CD4-positive, alpha-beta T cell (primary cell): Measurements from ENCODE around the gene TMEM269. TPM values are rescaled to one million over a fixed set of nuclear protein-coding genes. Genes with fewer than 3 reads are reported as not detected.

Experiments
- ATAC-seq: fragments of 200-7000 bp; cut with Tn5 transposase; one replicate; pipeline ENCODE4 v1.10.0; 2022; ENCODE audit warnings: mild to moderate bottlenecking; ENCODE audit not compliant: poor library complexity
- CTCF ChIA-PET: fragments of 350-600 bp; sonication (Branson Sonifier 250); formaldehyde crosslinking; loops from one replicate; lab custom pipeline; 2021; ENCODE audit warnings: antibody characterized with exemption, inconsistent platforms; lab: Charles Lee
- POLR2A ChIA-PET: fragments of 350-600 bp; sonication (Branson Sonifier 250); formaldehyde crosslinking; loops from one replicate; lab custom pipeline; 2021; ENCODE audit warnings: antibody characterized with exemption, inconsistent platforms; lab: Charles Lee
- DNase-seq, 14 experiments: peaks; one replicate each; pipeline ENCODE4 v3.0.0-alpha.2; 2013 to 2020; ENCODE audit warnings: mixed read lengths in 2 of 14
- H3K27ac ChIP-seq, 2 donors: one replicate each; pipeline versions ENCODE4 v1.5.1 to v1.7.0; 2013; ENCODE audit warnings: low read length in 2 of 2, low read depth in 1 of 2, mild to moderate bottlenecking in 1 of 2
- H3K27me3 ChIP-seq, 2 experiments: 1 replicate in 1 of 2; 2 replicates in 1 of 2; pipeline versions ENCODE4 v1.6.1 to v1.7.0; 2013; ENCODE audit warnings: low read length in 2 of 2, control low read depth in 1 of 2, mild to moderate bottlenecking in 1 of 2, moderate library complexity in 1 of 2; ENCODE audit not compliant: insufficient read depth in 2 of 2, control insufficient read depth in 1 of 2
- H3K36me3 ChIP-seq: one replicate; pipeline ENCODE4 v1.6.1; 2013; ENCODE audit warnings: low read length, control low read depth; ENCODE audit not compliant: insufficient read depth
- H3K4me1 ChIP-seq: one replicate; pipeline ENCODE4 v1.6.1; 2013; ENCODE audit warnings: low read length, control low read depth; ENCODE audit not compliant: insufficient read depth
- H3K4me3 ChIP-seq: one replicate; pipeline ENCODE4 v1.5.1; 2013; ENCODE audit warnings: mild to moderate bottlenecking, low read length, moderate library complexity
- H3K9me3 ChIP-seq, 2 experiments: 1 replicate in 1 of 2; 2 replicates in 1 of 2; pipeline versions ENCODE4 v1.6.1 to v1.7.0; 2013; ENCODE audit warnings: low read length in 2 of 2, mild to moderate bottlenecking in 2 of 2, control low read depth in 1 of 2, moderate library complexity in 1 of 2; ENCODE audit not compliant: control insufficient read depth in 1 of 2, insufficient read depth in 1 of 2
- H3K27ac Mint-ChIP-seq: one replicate; pipeline ENCODE4 v1.8.0; 2020; ENCODE audit warnings: mixed read lengths
- H3K27me3 Mint-ChIP-seq: one replicate; pipeline ENCODE4 v1.8.0; 2021; ENCODE audit warnings: mixed read lengths
- H3K36me3 Mint-ChIP-seq: one replicate; pipeline ENCODE4 v1.8.0; 2021; ENCODE audit warnings: low read depth, mixed read lengths
- H3K4me1 Mint-ChIP-seq: one replicate; pipeline ENCODE4 v1.8.0; 2021; ENCODE audit warnings: low read depth, mixed read lengths
- H3K4me3 Mint-ChIP-seq: one replicate; pipeline ENCODE4 v1.8.0; 2020; ENCODE audit warnings: mild to moderate bottlenecking, mixed read lengths
- H3K9me3 Mint-ChIP-seq: one replicate; pipeline ENCODE4 v1.8.0; 2020; ENCODE audit warnings: mixed read lengths
- intact Hi-C, 2 experiments: fragments of 100-400 bp; cut with DNase I in 1 of 2; cut with micrococcal nuclease in 1 of 2; formaldehyde crosslinking; loops; one replicate each; pipeline versions ENCODE4 v1.15.1 to v1.9.0; 2023 to 2025; cut with DNase I, micrococcal nuclease
- total RNA-seq, 174 experiments: library from RNA in 2 of 174; stranded (reverse) in 2 of 174; gene quantifications; one replicate each; pipeline ENCODE4 v1.2.3 and lab custom pipeline; 2021 to 2026
- TF ChIP-seq, protein P1 (sequence below): fragments of 200-600 bp; IDR thresholded peaks from one replicate; pipeline ENCODE4 v1.8.0; 2022; ENCODE audit warnings: antibody characterized with exemption, mild to moderate bottlenecking

Gene TMEM269
- total RNA-seq, 2 experiments from 2014 or later = 0.60 to 1.1 TPM

DNA sequence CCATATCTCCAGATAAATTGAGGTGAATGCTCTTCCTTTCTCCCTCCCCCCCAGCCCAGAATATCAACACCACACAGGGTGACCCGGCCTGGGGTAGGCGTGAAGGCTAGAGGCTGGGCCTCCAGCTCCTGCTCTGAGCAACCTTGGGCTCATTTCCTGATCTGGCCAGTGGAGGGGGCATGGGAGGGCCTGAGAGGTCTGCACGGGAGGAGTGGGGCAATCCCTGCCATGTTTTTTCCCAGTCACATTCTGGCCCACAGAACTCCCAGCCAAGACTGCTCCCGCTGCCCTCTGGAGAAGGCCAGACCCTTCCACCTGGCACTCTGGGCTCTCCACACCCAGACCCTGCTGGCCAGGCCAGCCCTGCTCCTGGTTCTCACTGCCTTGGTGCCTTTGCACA lies 48.6 kb upstream of the TMEM269 start:
- CTCF ChIA-PET = no interaction called here
- no peak overlapping the region for H3K4me3 ChIP-seq
- no peaks in the 10 kb centered on the region for H3K9me3 ChIP-seq
- Mint-ChIP-seq H3K4me1 (peaks cover 9% of the 10 kb centered on the region), H3K36me3 (no peaks in the 10 kb centered on the region), H3K27ac (no peak overlapping the region), H3K9me3 (no peaks in the 10 kb centered on the region), H3K4me3 (no peak overlapping the region), H3K27me3 (no peaks in the 10 kb centered on the region)
- ATAC-seq (no peak), DNase-seq (no peak)
- H3K36me3 ChIP-seq = no peaks in the 10 kb centered on the region
- no peak overlapping the region for H3K27ac ChIP-seq
- H3K4me1 ChIP-seq = peaks cover 7% of the 10 kb centered on the region
- TF ChIP-seq, protein P1, sequence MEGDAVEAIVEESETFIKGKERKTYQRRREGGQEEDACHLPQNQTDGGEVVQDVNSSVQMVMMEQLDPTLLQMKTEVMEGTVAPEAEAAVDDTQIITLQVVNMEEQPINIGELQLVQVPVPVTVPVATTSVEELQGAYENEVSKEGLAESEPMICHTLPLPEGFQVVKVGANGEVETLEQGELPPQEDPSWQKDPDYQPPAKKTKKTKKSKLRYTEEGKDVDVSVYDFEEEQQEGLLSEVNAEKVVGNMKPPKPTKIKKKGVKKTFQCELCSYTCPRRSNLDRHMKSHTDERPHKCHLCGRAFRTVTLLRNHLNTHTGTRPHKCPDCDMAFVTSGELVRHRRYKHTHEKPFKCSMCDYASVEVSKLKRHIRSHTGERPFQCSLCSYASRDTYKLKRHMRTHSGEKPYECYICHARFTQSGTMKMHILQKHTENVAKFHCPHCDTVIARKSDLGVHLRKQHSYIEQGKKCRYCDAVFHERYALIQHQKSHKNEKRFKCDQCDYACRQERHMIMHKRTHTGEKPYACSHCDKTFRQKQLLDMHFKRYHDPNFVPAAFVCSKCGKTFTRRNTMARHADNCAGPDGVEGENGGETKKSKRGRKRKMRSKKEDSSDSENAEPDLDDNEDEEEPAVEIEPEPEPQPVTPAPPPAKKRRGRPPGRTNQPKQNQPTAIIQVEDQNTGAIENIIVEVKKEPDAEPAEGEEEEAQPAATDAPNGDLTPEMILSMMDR = no peak
- no peaks in the 10 kb centered on the region for H3K27me3 ChIP-seq
- intact Hi-C loops = no loop called here
- POLR2A ChIA-PET = no interaction called here

DNA sequence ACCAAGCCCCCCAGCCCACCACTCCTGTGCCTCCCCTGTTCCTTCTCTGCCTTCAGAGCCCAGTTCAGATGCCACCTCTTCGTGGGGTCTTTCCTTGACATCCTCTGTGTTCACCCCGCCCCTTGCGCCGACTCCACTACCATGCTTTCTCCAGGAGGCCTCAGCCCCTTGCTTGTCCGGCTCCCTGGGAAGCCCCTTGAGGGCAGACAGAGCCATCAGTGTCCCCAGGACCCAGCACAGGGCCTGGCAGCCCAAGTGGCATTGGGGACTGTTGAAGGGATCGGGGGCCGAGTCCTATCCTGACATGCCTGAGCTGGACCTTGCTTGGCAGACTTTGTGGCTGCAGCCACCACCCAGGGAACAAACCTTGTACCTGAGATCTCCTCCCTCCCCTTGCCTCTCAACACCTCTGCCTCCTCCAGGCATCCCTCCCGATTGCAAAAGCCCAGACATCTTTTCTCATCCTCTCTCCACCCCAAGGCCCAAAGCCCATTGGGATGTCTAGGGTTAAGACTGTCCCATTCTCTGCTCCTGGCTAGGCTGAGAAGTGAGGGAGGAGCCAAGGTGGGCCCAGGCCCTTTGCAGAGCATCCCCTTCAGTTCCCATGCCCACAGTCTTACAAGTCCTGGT lies 48.1 kb upstream of the TMEM269 start:
- POLR2A ChIA-PET = no interaction called here
- no peaks in the 10 kb centered on the region for H3K36me3 ChIP-seq
- CTCF ChIA-PET = no interaction called here
- DNase-seq = no peak
- H3K27me3 ChIP-seq = no peaks in the 10 kb centered on the region
- no peak overlapping the region for H3K27ac ChIP-seq
- Mint-ChIP-seq H3K36me3 (no peaks in the 10 kb centered on the region), H3K27me3 (no peaks in the 10 kb centered on the region), H3K4me1 (peaks cover 9% of the 10 kb centered on the region), H3K27ac (no peak overlapping the region), H3K4me3 (no peak overlapping the region), H3K9me3 (no peaks in the 10 kb centered on the region)
- intact Hi-C loops = no loop called here
- no peak overlapping the region for H3K4me3 ChIP-seq
- H3K4me1 ChIP-seq = peaks cover 7% of the 10 kb centered on the region
- no peaks in the 10 kb centered on the region for H3K9me3 ChIP-seq
- ATAC-seq = no peak
- TF ChIP-seq, protein P1 = no peak

DNA sequence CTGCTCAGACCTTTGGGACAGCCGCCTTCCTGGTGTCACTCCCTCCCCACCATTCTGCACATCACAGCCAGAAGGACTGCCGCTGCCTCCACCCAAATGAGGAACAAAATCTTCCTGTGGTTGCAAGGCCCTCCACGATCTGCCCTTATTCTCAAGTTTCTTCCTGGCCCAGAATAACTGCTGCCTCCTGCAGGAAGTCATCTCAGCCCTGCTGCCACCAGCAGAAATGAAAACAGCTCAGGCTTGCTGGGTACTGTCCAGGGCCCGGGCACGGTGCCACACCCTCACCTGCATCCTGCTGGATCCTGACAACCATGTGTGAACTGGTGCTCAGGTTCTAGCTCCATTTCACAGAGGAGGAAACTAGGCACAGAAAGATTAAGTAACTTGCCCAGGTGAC lies 47.5 kb upstream of the TMEM269 start:
- intact Hi-C loops = no loop called here
- no peaks in the 10 kb centered on the region for H3K9me3 ChIP-seq
- H3K27ac ChIP-seq = no peak overlapping the region
- DNase-seq = peak in 2 of 14 experiments; percentile 10 to 39
- Mint-ChIP-seq H3K27ac (no peak overlapping the region), H3K27me3 (no peaks in the 10 kb centered on the region), H3K4me1 (peaks cover 9% of the 10 kb centered on the region), H3K9me3 (no peaks in the 10 kb centered on the region), H3K36me3 (no peaks in the 10 kb centered on the region), H3K4me3 (no peak overlapping the region)
- no peaks in the 10 kb centered on the region for H3K27me3 ChIP-seq
- ATAC-seq = no peak
- TF ChIP-seq, protein P1 = no peak
- H3K4me3 ChIP-seq = no peak overlapping the region
- POLR2A ChIA-PET = no interaction called here
- no peaks in the 10 kb centered on the region for H3K36me3 ChIP-seq
- peaks cover 7% of the 10 kb centered on the region for H3K4me1 ChIP-seq
- CTCF ChIA-PET = no interaction called here
